MM.1S (cell line): ENCODE measurements around the gene CCN5.

Experiments
- EZH2 ChIP-seq: fragments of 300-600 bp; sonication (generic); optimal IDR thresholded peaks from 2 replicates; pipeline ENCODE3; 2017; ENCODE audit warnings: low read depth, mild to moderate bottlenecking, antibody characterized with exemption, low read length, mixed read lengths
- EZH2phosphoT487 ChIP-seq: fragments of 300-600 bp; sonication (generic); IDR thresholded peaks from 2 replicates; pipeline ENCODE4 v1.6.1; 2018; ENCODE audit warnings: antibody characterized with exemption, low read length
- TF ChIP-seq, protein P1 (sequence below): fragments of 300-600 bp; sonication (generic); IDR thresholded peaks from 2 replicates; pipeline ENCODE4 v1.5.1; 2016; ENCODE audit warnings: antibody characterized with exemption, low read length, mixed read lengths

DNA sequence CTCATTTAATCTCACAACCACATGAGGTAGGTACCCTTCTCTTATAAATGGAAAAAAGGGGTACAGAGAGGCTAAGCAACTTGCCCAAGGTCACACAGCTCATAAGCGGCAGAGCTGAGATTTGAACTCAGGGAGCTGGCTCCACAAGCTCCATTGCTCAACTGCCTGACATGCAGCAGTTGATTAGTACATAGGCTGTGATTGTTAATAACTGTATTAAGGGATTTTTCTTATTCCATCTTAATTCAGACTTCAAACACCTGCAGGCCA, 6.6 kb downstream of the CCN5 start:
- TF ChIP-seq, protein P1, sequence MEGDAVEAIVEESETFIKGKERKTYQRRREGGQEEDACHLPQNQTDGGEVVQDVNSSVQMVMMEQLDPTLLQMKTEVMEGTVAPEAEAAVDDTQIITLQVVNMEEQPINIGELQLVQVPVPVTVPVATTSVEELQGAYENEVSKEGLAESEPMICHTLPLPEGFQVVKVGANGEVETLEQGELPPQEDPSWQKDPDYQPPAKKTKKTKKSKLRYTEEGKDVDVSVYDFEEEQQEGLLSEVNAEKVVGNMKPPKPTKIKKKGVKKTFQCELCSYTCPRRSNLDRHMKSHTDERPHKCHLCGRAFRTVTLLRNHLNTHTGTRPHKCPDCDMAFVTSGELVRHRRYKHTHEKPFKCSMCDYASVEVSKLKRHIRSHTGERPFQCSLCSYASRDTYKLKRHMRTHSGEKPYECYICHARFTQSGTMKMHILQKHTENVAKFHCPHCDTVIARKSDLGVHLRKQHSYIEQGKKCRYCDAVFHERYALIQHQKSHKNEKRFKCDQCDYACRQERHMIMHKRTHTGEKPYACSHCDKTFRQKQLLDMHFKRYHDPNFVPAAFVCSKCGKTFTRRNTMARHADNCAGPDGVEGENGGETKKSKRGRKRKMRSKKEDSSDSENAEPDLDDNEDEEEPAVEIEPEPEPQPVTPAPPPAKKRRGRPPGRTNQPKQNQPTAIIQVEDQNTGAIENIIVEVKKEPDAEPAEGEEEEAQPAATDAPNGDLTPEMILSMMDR: no peak
- TF ChIP-seq EZH2phosphoT487: no peak
- no peak for TF ChIP-seq EZH2
